ENCODE measurements around the gene COLQ.

DNA sequence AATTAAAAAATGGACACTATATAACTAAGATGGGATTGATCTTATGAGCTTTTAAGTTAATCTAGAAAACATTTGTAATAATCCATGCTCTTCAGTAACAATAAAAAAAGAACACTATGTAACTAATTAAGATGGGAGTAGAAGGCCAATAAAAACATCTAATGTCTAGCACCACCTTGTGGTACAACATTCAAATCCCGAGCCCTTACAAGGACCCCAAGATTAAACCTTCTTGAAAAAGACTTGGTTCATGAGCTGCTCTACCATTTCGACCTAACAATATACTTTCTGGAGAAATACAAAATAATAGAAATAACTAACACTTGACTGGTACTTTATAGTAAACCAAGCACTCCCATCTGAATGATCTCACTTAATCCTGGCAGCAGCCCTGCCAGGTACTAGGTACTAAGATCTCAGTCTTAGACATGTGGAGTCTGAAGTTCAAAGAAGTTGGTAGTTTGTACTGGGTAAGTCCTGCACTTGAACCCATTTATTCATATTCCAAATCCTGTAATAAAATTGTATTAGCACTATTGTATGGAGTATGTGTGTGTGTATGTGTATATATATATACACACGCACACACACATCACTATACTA is 116.0 kb downstream of the COLQ start:
- peak; percentile 62 to 68 for TF ChIP-seq RAD21 (conservative IDR thresholded peaks at IDR 0.05 in 1 of 2, IDR thresholded peaks at IDR 0.05 in 1 of 2)
- peak; percentile 78 for TF ChIP-seq CTCF (IDR thresholded peaks at IDR 0.05)
- no peak for TF ChIP-seq POLR2A (IDR thresholded peaks at IDR 0.05; ENCODE audit: low read length)
- TF ChIP-seq RFX5 (IDR thresholded peaks at IDR 0.05), result no peak
- no peak for TF ChIP-seq PHF8 (IDR thresholded peaks at IDR 0.05; ENCODE audit: borderline replicate concordance, low read depth)
- TF ChIP-seq EHF (CRISPR knock-in tag; IDR thresholded peaks at IDR 0.05), result no peak
- no peak for TF ChIP-seq MYC (IDR thresholded peaks at IDR 0.05; ENCODE audit: borderline replicate concordance, low read length)
- TF ChIP-seq REST (IDR thresholded peaks at IDR 0.05), result no peak
- TF ChIP-seq HDAC2 (IDR thresholded peaks at IDR 0.05), result no peak
- TF ChIP-seq FOXS1 (CRISPR knock-in tag; IDR thresholded peaks at IDR 0.05), result no peak
- TF ChIP-seq HEYL (CRISPR knock-in tag; IDR thresholded peaks at IDR 0.05), result no peak
- TF ChIP-seq POLR2AphosphoS2 (conservative IDR thresholded peaks at IDR 0.05; ENCODE audit: low read length), result no peak
